GM23338 (cell line): ENCODE data around the gene SLC29A1. TPM values are rescaled to one million over a fixed set of nuclear protein-coding genes. Genes with fewer than 3 reads are reported as not detected.

Experiments
- ATAC-seq: fragments of 200-7000 bp; cut with Tn5 transposase; 3 replicates; pipeline ENCODE4 v1.9.1; 2020
- DNase-seq: peaks from one replicate; pipeline ENCODE4 v3.0.0-alpha.2; 2015; ENCODE audit warnings: low spot score
- H2AFZ ChIP-seq: fragments of 200-600 bp; sonication (generic); 2 replicates; pipeline ENCODE4 v1.8.0; 2016; ENCODE audit warnings: antibody characterized with exemption, mild to moderate bottlenecking, moderate library complexity
- H3F3A ChIP-seq: fragments of 200-600 bp; sonication (generic); replicated peaks from 2 replicates; pipeline ENCODE4 v1.8.0; 2017; ENCODE audit warnings: antibody characterized with exemption, mixed run types, low read depth
- H3K27ac ChIP-seq: fragments of 200-600 bp; sonication (generic); 2 replicates; pipeline ENCODE4 v1.6.1; 2016; ENCODE audit warnings: low read depth
- H3K27me3 ChIP-seq: fragments of 200-600 bp; sonication (generic); 2 replicates; pipeline ENCODE4 v1.8.0; 2016; ENCODE audit warnings: mild to moderate bottlenecking, mixed run types, moderate library complexity; ENCODE audit not compliant: insufficient read depth
- H3K36me3 ChIP-seq: fragments of 200-600 bp; sonication (generic); 2 replicates; pipeline ENCODE4 v1.8.0; 2016; ENCODE audit warnings: mild to moderate bottlenecking; ENCODE audit not compliant: insufficient read depth
- H3K4me1 ChIP-seq: fragments of 200-600 bp; sonication (generic); 2 replicates; pipeline ENCODE4 v1.8.0; 2016; ENCODE audit warnings: mild to moderate bottlenecking, moderate library complexity; ENCODE audit not compliant: insufficient read depth
- H3K4me2 ChIP-seq: fragments of 200-600 bp; sonication (generic); 2 replicates; pipeline ENCODE4 v1.7.1; 2017; ENCODE audit warnings: mixed run types
- H3K4me3 ChIP-seq: fragments of 200-600 bp; sonication (generic); 2 replicates; pipeline ENCODE4 v1.6.1; 2016; ENCODE audit warnings: mixed run types
- H3K79me2 ChIP-seq: fragments of 200-600 bp; sonication (generic); replicated peaks from 2 replicates; pipeline ENCODE4 v1.8.0; 2017; ENCODE audit warnings: mild to moderate bottlenecking; ENCODE audit not compliant: insufficient read depth
- H3K9me2 ChIP-seq: fragments of 200-600 bp; sonication (generic); 2 replicates; pipeline ENCODE4 v1.8.0; 2017; ENCODE audit not compliant: insufficient read depth
- H4K20me1 ChIP-seq: fragments of 200-600 bp; sonication (generic); replicated peaks from 2 replicates; pipeline ENCODE4 v1.8.0; 2017; ENCODE audit warnings: mild to moderate bottlenecking; ENCODE audit not compliant: insufficient read depth
- H3K27ac Mint-ChIP-seq: 2 replicates; pipeline ENCODE4 v1.8.0; 2020; ENCODE audit warnings: inconsistent platforms, mild to moderate bottlenecking, moderate library complexity, mixed read lengths
- H3K27me3 Mint-ChIP-seq: 3 replicates; pipeline ENCODE4 v1.8.0; 2022; ENCODE audit warnings: low read depth, mild to moderate bottlenecking, moderate library complexity, mixed read lengths, inconsistent platforms; ENCODE audit not compliant: insufficient read depth, poor library complexity
- H3K36me3 Mint-ChIP-seq: 3 replicates; pipeline ENCODE4 v1.8.0; 2021; ENCODE audit warnings: low read depth, mild to moderate bottlenecking, inconsistent platforms, moderate library complexity, mixed read lengths
- H3K4me1 Mint-ChIP-seq: 3 replicates; pipeline ENCODE4 v1.8.0; 2020; ENCODE audit warnings: mild to moderate bottlenecking, inconsistent platforms, mixed read lengths
- H3K4me3 Mint-ChIP-seq: 3 replicates; pipeline ENCODE4 v1.8.0; 2021; ENCODE audit warnings: moderate library complexity, mild to moderate bottlenecking, inconsistent platforms, mixed read lengths
- H3K9me3 Mint-ChIP-seq: 3 replicates; pipeline ENCODE4 v1.8.0; 2020; ENCODE audit warnings: moderate library complexity, mild to moderate bottlenecking, inconsistent platforms, mixed read lengths
- CREB1 ChIP-seq: fragments of 250-450 bp; sonication (Bioruptor Pico); IDR thresholded peaks from 2 replicates; pipeline ENCODE4 v1.5.0; 2020; ENCODE audit warnings: low read depth, mild to moderate bottlenecking, moderate library complexity
- CTCF ChIP-seq, 2 experiments: fragments of 200-600 bp in 1 of 2; sonication (generic) in 1 of 2; conservative IDR thresholded peaks; 2 replicates each; pipeline versions ENCODE4 v1.5.1 to v1.6.1; 2016 to 2017; ENCODE audit warnings: antibody characterized with exemption in 2 of 2, low read depth in 2 of 2, mild to moderate bottlenecking in 2 of 2, moderate library complexity in 1 of 2
- ETS1 ChIP-seq: IDR thresholded peaks from 2 replicates; pipeline ENCODE4 v1.6.1; 2016; ENCODE audit warnings: antibody characterized with exemption
- EZH2phosphoT487 ChIP-seq: fragments of 200-600 bp; sonication (generic); IDR thresholded peaks from one replicate; pipeline ENCODE4 v1.8.1; 2018; ENCODE audit warnings: antibody characterized with exemption; ENCODE audit not compliant: unreplicated experiment
- JUNB ChIP-seq: IDR thresholded peaks from one replicate; pipeline ENCODE4 v1.6.1; 2016; ENCODE audit warnings: antibody characterized with exemption; ENCODE audit not compliant: unreplicated experiment
- REST ChIP-seq: IDR thresholded peaks from one replicate; pipeline ENCODE4 v1.6.1; 2018; ENCODE audit warnings: antibody characterized with exemption; ENCODE audit not compliant: unreplicated experiment
- STAT1 ChIP-seq: IDR thresholded peaks from one replicate; pipeline ENCODE4 v1.6.1; 2016; ENCODE audit warnings: antibody characterized with exemption; ENCODE audit not compliant: unreplicated experiment
- ZNF114 ChIP-seq: fragments of 250-450 bp; sonication (Bioruptor Pico); IDR thresholded peaks from 2 replicates; pipeline ENCODE4 v1.5.0; 2020; ENCODE audit warnings: mild to moderate bottlenecking, moderate library complexity
- ZNF331 ChIP-seq: fragments of 250-450 bp; sonication (Bioruptor Pico); IDR thresholded peaks from 2 replicates; pipeline ENCODE4 v1.5.0; 2020; ENCODE audit warnings: low read depth, mild to moderate bottlenecking, moderate library complexity
- polyA plus RNA-seq: library from polyadenylated mRNA; unstranded; fragments of >200 nt; fragmentation: Nextera tagmentation; extraction: Ambion mirVana; gene quantifications from 2 replicates; pipeline ENCODE4 v1.2.1, GENCODE V29; 2016
- total RNA-seq: library from RNA; depleted of rRNA; stranded (reverse); fragments of >200 nt; shearing (Covaris generic); gene quantifications from 2 replicates; pipeline ENCODE4 v1.2.3, GENCODE V29; 2014

Gene SLC29A1
- total and polyA plus RNA-seq, 2 experiments from 2014 or later: 73.1 to 169 TPM

- TF ChIP-seq REST (no peak), ETS1 (no peak), EZH2phosphoT487 (no peak), ZNF331 (CRISPR knock-in tag) (no peak), STAT1 (no peak)
Observed at GRCh38 chr6:44227148-44227793, 3.9 kb downstream of the SLC29A1 start (continued).

GRCh38 chr6:44228031-44228430, 4.6 kb downstream of the SLC29A1 start:
- Histone ChIP-seq H2AFZ (no peak overlapping the region), H3K9me2 (no peaks in the 10 kb centered on the region), H3K36me3 (peaks cover 4% of the 10 kb centered on the region; the same call in 1 of the 2 replicates), H3K4me1 (peaks cover 28% of the 10 kb centered on the region), H3K27ac (no peak overlapping the region), H3K79me2 (peaks cover 42% of the 10 kb centered on the region), H3K27me3 (no peaks in the 10 kb centered on the region), H3K4me3 (no peak overlapping the region), H3K4me2 (no peak overlapping the region), H4K20me1 (peaks cover 38% of the 10 kb centered on the region), H3F3A (peaks cover 15% of the 10 kb centered on the region)
- ATAC-seq: no peak
- Mint-ChIP-seq H3K4me3 (no peak overlapping the region), H3K4me1 (peaks cover 50% of the 10 kb centered on the region), H3K9me3 (no peaks in the 10 kb centered on the region; the same call in 2 of the 3 replicates), H3K27me3 (peaks cover 30% of the 10 kb centered on the region), H3K36me3 (peaks cover 63% of the 10 kb centered on the region), H3K27ac (peak overlapping the region; percentile 37; the same call in 1 of the 2 replicates)
- DNase-seq: no peak
- TF ChIP-seq CREB1 (CRISPR knock-in tag): no peak
- TF ChIP-seq REST: no peak
- TF ChIP-seq JUNB: no peak
- no peak for TF ChIP-seq EZH2phosphoT487
- TF ChIP-seq ZNF331 (CRISPR knock-in tag): no peak
- TF ChIP-seq CTCF (conservative IDR thresholded peaks at IDR 0.05; ENCODE audit: low read depth in 2 of 2): no peak
- no peak for TF ChIP-seq ZNF114 (CRISPR knock-in tag)
